HL-60/S4 (cell line): Measurements from ENCODE around the gene FAM181A.

Experiments used
- in situ Hi-C: fragments of 300-500 bp; cut with MboI; formaldehyde crosslinking; loops from 2 replicates; pipeline ENCODE4 v1.14.3; 2022; ENCODE audit warnings: low sequenced_read_pairs

The FAM181A gene

GRCh38 chr14:93903342-93904184, 23.6 kb upstream of the FAM181A start:
- in situ Hi-C loops = loop anchor here (10.0 kb wide), 1 partner anchor 249 kb away; no protein-coding TSS in a partner anchor

- in situ Hi-C loops = loop anchor here (10.0 kb wide), 1 partner anchor 251 kb away; no protein-coding TSS in a partner anchor
Observed at GRCh38 chr14:93905623-93906022, 21.5 kb upstream of the FAM181A start.

GRCh38 chr14:93906341-93907329, 20.5 kb upstream of the FAM181A start:
- in situ Hi-C loops = loop anchor here (10.0 kb wide), 1 partner anchor 252 kb away; no protein-coding TSS in a partner anchor

GRCh38 chr14:93909429-93910128, 17.6 kb upstream of the FAM181A start:
- in situ Hi-C loops = loop anchor here (10.0 kb wide), 1 partner anchor 255 kb away; no protein-coding TSS in a partner anchor

GRCh38 chr14:93911975-93912615, 15.0 kb upstream of the FAM181A start:
- in situ Hi-C loops = no loop called here

GRCh38 chr14:93912782-93913181, 14.4 kb upstream of the FAM181A start:
- in situ Hi-C loops = no loop called here

- in situ Hi-C loops = no loop called here
Observed at GRCh38 chr14:93914278-93914677, 12.9 kb upstream of the FAM181A start.

GRCh38 chr14:93915070-93915705, 12.0 kb upstream of the FAM181A start:
- in situ Hi-C loops = no loop called here

GRCh38 chr14:93915800-93916199, 11.3 kb upstream of the FAM181A start:
- in situ Hi-C loops = no loop called here

- in situ Hi-C loops = no loop called here
Observed at GRCh38 chr14:93916498-93916897, 10.6 kb upstream of the FAM181A start.

GRCh38 chr14:93917141-93917540, 10.0 kb upstream of the FAM181A start:
- in situ Hi-C loops = no loop called here

GRCh38 chr14:93921001-93921806, 5.9 kb upstream of the FAM181A start:
- in situ Hi-C loops = no loop called here

- in situ Hi-C loops = no loop called here
Observed at GRCh38 chr14:93923626-93924025, 3.5 kb upstream of the FAM181A start.

GRCh38 chr14:93924592-93925355, 2.4 kb upstream of the FAM181A start:
- in situ Hi-C loops = no loop called here

- in situ Hi-C loops = no loop called here
Observed at GRCh38 chr14:93925374-93925895, 1.7 kb upstream of the FAM181A start.

- in situ Hi-C loops = no loop called here
Observed at GRCh38 chr14:93926245-93926872, 785 bp upstream of the FAM181A start.

- in situ Hi-C loops = no loop called here
Observed at GRCh38 chr14:93927800-93928145, 629 bp downstream of the FAM181A start.
